GM04503 (cell line): ENCODE results near the gene NT5M.

Experiments used
- DNase-seq: peaks from one replicate; pipeline ENCODE4 v3.0.0-alpha.2; 2012; ENCODE audit warnings: low read depth

NT5M gene

GRCh38 chr17:17303847-17304490 lies 796 bp downstream of the NT5M start:
- no peak for DNase-seq

DNA sequence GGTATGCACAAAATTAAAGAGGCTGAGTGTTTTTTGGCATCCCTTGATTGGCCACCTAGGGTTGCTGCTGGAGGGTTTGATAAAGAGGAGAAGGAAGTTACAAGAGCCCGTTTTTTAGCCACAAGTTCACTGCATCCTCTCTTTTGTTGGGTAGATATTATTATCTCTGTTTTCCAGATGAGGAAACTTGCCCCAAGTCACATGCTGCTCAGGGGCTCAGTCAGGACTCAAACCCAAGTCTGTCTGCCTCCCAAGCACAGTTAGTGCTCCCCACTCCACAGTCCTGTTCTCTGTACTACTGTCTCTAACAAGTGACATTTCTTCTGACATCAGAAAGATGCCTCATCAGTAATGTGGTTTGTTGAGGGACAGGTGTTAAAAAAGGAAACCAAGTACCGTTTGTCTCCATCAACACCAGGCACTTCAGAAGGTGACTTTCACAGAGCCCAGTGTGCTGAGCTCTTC lies 1.4 kb downstream of the NT5M start:
- DNase-seq = no peak

DNA sequence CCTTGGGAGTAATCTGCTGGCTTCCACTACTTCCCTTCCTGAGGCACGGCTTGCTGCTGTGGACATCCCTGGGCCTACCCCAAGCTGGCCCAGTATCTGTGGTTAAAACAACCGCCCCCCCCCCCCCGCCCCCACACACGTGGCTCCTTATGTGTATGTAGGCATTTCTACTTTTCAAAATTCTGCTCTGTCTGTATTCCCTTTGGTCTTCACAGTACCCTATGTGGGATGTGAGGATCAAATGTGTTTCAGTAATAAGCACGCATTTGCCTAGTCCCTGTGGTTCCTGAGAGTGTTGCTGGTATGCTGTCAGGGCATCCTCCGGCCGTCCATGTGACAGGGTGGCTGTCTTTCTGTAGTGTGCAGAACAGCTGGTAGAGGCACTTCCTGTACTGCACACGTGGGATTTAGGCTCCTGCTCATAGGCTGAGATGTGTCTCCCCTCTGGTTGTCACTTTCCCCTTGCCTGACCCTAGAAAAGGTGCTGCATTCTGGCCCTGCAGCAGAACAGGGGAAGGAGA lies 2.2 kb downstream of the NT5M start:
- no peak for DNase-seq

GRCh38 chr17:17309356-17309755 lies 6.2 kb downstream of the NT5M start:
- DNase-seq = no peak

DNA sequence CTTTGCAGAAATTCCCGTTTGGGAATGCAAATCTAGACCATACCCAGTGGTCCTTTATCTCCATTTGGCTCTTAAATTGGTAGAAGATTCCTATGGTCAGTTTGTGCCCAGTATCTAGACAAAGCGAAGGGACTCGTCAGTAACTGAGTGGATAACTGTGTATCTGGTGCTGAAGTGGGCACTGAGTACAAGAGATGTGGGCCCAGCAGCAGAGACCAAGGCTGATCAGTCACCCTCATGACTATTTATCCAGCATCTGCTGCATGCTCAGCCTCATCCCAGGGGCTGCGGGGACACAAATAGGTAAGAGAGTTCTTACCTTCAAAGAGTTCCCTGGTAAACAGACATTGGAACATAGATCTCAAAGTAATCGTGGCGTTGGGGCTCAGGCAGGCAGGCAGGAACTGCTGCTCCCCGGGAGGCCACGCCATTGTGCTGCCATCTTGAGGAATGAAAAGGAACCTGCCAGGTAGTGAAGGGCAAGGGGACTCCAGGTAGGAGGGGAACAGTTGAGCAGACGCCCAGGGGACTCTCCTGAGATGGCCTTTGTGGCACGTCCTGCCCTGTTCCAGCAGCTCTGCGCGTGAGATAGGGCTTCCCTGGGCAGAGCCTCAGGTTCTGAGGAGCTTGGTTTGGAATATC lies 10.3 kb downstream of the NT5M start:
- DNase-seq = no peak

DNA sequence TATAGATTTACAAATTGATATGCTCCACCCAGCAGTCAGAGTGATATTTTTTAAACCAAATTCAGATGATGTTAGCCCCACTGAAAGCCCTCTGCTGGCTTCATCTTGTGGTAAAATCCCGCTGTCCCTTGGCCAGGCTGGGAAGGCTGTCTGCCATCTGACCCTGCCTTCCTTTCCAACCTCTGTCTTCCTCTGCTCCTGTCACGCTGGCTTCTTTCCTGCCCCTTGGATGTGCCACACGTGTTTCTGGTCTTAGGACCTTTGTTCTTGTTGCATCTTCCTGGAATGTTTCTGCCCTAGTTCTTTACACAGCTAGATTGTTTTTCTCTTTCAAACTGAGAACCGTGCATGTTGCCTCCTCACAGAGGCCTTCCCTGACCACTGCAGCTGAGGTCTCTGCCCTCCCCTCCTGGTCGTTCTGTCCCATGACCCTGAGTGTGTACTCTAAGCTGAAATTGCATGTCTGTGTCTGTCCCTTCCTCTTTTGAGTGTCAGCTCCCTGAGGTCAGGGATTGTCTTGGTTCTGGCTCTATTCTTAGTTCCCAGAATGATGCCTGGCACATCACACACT lies 11.4 kb downstream of the NT5M start:
- DNase-seq = no peak

DNA sequence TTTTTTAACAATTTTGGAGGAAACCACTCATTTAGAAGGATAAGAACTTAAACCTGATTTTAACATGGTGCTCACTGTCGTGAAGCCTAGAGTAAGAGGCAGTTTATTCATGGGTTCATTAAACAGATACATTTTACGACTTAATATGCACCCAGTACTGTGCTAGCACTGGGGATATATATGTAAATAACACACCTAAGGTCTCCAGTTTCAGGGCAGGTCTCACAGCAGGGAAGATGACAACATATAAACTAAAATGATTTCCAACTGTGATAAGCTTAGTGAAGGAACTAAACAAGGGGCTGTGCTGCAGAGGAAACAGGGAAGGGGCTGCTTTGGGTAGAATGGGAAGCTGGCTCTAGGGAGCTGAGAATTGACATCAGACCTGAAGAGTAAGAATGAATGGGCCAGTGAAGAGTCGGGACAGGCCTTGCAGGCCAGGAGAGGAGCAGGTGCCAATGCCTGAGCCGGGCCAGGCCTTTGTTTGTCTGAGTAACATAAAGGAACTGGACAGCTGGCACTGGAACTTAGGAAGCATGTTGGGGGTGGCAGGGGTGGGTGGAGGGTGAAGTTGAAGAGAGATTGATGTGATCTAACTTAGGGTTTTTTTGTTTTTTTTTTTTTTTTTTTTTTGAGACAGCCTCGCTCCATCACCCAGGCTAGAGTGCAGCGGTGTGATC lies 12.1 kb downstream of the NT5M start:
- no peak for DNase-seq

DNA sequence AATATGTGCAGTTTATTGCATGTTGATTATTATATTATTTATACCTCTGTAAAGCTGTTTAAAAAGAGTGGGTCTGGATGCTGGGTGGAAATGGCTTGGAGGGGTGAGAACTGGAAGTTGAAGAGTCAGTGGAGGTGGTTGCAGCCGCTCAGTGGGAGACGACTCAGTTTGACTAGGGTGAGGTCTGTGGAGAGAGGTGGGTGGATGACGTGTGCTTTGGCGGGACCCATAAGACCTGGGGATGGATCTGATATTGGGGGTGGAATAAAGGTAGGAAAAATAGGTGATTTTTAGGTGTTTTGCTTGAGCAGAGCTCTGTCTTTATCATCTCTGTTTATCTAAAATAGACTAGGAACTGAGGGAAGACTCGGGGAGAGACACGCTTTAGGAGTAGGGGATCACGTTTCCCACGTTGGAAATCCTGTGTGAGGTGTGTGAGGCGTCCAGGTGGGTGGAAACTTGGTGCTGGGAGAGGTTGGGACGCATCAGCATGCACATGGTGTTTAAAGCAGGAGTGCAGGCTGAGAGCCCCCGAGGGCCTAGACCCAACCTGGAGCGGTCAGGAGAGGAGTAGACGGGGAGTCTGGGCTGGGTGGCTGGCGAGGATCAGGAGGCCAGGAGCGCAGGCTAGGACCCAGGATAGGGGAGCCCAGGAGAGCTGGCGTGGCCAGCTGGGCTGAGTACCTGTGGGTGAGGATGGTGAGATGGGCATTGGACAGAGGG lies 17.2 kb downstream of the NT5M start:
- DNase-seq = no peak

DNA sequence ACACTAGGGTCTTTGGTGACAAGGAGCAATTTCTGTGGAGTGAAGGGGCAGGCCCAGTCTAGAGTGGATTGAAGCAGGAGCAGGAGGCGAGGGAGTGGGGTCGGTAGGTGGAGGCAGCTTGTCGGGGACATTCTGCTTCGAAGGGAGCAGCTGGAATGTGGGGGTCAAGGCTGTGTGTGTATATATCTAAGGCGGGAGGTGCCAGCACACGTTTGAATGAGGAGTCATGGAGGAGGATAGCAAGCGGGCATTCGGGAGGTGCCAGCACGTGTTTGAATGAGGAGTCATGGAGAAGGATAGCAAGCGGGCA lies 17.7 kb downstream of the NT5M start:
- no peak for DNase-seq

GRCh38 chr17:17321356-17322025 lies 18.3 kb downstream of the NT5M start:
- DNase-seq = no peak

GRCh38 chr17:17322516-17323510 lies 19.6 kb downstream of the NT5M start:
- no peak for DNase-seq

- no peak for DNase-seq
Observed at GRCh38 chr17:17324616-17325015, 21.4 kb downstream of the NT5M start.

DNA sequence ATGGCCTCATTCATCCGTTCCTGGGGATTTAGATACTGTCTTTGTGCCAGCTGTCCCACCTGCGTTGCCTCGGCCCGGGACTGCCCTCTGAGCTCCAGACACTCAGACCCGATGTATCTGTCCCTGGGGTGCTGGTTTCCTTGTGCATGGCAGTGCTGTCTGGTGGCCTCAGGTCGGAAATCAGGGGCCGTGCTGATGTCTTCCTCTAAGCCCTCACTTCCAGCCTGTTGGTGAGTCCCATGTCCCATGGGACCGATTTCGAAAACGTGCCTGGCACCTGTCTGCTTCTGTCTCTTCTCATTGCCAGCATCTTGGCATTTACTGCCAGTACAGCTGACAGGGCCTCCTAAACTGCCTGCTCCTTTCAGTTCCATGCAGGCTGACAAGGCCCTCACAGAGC lies 22.1 kb downstream of the NT5M start:
- DNase-seq = no peak

GRCh38 chr17:17325816-17326215 lies 22.6 kb downstream of the NT5M start:
- DNase-seq = no peak

DNA sequence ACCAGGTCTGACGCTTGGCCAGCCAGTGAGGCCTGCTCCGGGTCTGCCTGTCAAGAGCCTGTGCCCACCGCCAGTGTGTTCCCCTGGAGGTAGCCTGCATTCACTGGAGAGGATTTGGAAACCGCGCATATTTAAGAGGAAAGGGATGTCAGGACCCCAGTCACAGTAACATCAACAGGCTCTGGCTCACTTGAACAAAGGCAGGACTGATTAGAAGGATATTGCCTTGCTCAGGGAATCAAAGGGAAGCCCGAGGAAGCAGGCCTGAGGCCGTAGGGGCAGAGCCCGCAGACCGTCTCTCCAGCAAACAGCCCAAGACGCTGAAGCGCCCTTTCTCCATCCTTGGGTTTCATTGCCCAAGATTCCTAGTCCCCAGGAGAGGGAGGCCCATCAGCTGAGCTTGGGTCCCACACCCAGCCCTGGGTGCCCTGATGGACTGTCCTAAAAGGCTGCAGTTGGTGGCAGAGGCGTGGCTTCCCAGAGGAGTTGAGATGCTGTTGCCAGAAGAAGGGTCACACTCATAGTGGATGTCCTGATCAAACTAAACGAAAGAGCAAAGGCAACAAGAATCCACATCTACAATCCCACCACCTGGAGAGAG lies 23.2 kb downstream of the NT5M start:
- DNase-seq = no peak

DNA sequence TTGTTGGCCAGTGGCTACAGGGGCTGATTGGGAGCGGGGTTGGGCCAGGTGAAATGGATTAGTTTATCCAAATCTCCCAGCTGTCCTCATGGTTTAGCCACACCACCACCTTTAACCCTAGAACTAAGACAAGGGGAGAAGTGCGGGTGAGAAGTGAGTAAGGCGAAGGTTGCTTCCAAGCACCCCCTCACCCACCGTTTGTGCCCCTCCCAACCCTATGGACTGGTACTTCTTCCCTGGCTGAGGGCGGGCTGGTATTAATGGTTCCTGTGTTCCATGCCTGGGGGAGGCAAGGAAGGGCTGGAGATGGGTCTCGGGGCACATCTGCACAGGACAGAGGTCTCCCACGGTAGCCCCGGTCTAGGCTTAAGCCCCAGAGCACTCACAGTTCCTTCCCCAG lies 25.1 kb downstream of the NT5M start:
- no peak for DNase-seq

GRCh38 chr17:17341452-17341851 lies 38.3 kb downstream of the NT5M start:
- DNase-seq = no peak

DNA sequence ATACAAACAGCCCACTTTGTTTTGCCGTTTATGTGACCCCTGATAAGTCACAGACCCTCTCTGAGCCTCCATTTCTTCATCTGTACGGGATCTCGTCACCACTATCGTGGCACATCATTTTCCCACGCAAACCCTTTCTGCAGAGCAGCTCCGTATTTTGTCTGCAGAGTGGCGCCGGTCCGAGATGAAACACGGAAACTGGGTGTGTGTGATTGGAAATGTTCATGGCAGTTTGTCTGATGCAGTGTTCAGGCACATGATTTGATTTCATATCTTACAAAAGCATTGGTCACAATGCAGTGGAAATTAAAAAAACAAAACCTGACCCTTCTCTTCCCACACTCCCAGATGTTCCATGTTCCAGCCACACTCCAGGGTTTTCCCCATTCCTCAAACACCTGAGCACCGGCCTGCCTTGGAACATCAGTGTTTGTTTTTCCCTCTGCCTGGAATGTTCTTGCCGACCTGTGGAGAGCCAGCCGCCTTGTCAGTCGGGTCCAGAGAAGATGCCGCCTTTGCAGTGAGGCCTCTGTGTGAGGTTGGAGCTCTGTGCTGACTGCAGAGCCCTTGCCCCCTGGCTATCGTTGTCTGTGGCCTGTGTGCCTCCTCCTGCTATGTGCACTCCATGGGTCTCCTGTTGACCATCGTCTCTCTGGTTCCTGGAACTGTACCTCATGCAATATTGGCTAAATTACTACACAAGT lies 39.2 kb downstream of the NT5M start:
- DNase-seq = no peak

DNA sequence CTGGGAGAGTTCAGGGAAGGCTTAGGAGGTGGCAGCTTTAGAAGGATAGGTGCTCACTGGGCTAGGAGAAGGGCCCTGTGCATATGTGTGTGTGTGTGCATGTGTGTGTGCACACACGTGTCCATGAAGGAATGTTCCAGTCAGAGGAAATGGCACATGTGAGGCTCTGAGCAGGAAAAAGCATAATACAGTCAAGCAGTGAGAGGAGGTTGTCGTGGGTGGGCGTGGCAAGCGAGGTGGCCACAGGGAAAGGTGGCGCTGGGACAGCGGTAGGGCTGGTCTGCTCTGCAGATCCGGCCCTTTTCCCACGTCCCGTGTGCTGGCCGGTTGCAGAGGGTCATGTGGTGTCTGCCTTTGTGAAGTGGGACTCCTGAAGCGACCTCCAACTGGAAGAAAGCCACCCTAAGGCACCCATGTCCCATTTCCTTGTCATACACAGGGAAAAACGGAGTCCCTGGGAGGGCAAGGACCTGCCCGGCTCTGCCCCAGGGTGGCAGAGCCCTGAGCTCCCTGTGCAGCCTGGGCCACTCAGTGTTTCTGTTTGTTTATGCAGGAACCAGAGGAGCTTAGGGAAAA lies 40.1 kb downstream of the NT5M start:
- no peak for DNase-seq
